ENCODE data around the gene TCTN2.

TCTN2 gene

GRCh38 chr12:123713823-123714585, 43.1 kb downstream of the TCTN2 start:
- Mint-ChIP-seq H3K9me3 (no peaks in the 10 kb centered on the region), H3K36me3 (ENCODE audit: low read depth) (peaks cover 4% of the 10 kb centered on the region), H3K27ac (peak overlapping the region; percentile 79), H3K4me1 (ENCODE audit: low read depth) (peaks cover 33% of the 10 kb centered on the region), H3K4me3 (peak overlapping the region; percentile 88), H3K27me3 (ENCODE audit: low read depth) (no peaks in the 10 kb centered on the region)

GRCh38 chr12:123715195-123715594, 44.3 kb downstream of the TCTN2 start:
- peak overlapping the region; percentile 58 for H3K27ac Mint-ChIP-seq
- H3K9me3 Mint-ChIP-seq, result no peaks in the 10 kb centered on the region
- peaks cover 37% of the 10 kb centered on the region for H3K4me1 Mint-ChIP-seq (ENCODE audit: low read depth)
- no peak overlapping the region for H3K4me3 Mint-ChIP-seq
- H3K27me3 Mint-ChIP-seq (ENCODE audit: low read depth), result no peaks in the 10 kb centered on the region
- H3K36me3 Mint-ChIP-seq (ENCODE audit: low read depth), result peaks cover 8% of the 10 kb centered on the region

- Mint-ChIP-seq H3K4me1 (ENCODE audit: low read depth) (peaks cover 35% of the 10 kb centered on the region), H3K9me3 (no peaks in the 10 kb centered on the region), H3K36me3 (ENCODE audit: low read depth) (peaks cover 8% of the 10 kb centered on the region), H3K27ac (peak overlapping the region; percentile 22), H3K4me3 (no peak overlapping the region), H3K27me3 (ENCODE audit: low read depth) (no peaks in the 10 kb centered on the region)
Observed at GRCh38 chr12:123717350-123717749, 46.4 kb downstream of the TCTN2 start.

- H3K4me1 Mint-ChIP-seq (ENCODE audit: low read depth), result peaks cover 18% of the 10 kb centered on the region
Observed at GRCh38 chr12:123720141-123720814, 49.4 kb downstream of the TCTN2 start.

GRCh38 chr12:123721245-123721644, 50.3 kb downstream of the TCTN2 start:
- Mint-ChIP-seq H3K27ac (no peak overlapping the region), H3K4me3 (no peak overlapping the region), H3K9me3 (no peaks in the 10 kb centered on the region), H3K36me3 (ENCODE audit: low read depth) (peaks cover 21% of the 10 kb centered on the region), H3K4me1 (ENCODE audit: low read depth) (peaks cover 14% of the 10 kb centered on the region), H3K27me3 (ENCODE audit: low read depth) (no peaks in the 10 kb centered on the region)

More at GRCh38 chr12:123720141-123720814, 49.4 kb downstream of the TCTN2 start:
- H3K36me3 Mint-ChIP-seq (ENCODE audit: low read depth), result peaks cover 16% of the 10 kb centered on the region
- H3K27ac Mint-ChIP-seq, result peak overlapping the region; percentile 59
- no peaks in the 10 kb centered on the region for H3K9me3 Mint-ChIP-seq
- no peak overlapping the region for H3K4me3 Mint-ChIP-seq
- no peaks in the 10 kb centered on the region for H3K27me3 Mint-ChIP-seq (ENCODE audit: low read depth)

- no peaks in the 10 kb centered on the region for H3K27me3 Mint-ChIP-seq (ENCODE audit: low read depth)
- peaks cover 29% of the 10 kb centered on the region for H3K36me3 Mint-ChIP-seq (ENCODE audit: low read depth)
- peaks cover 14% of the 10 kb centered on the region for H3K4me1 Mint-ChIP-seq (ENCODE audit: low read depth)
- H3K9me3 Mint-ChIP-seq, result no peaks in the 10 kb centered on the region
- H3K27ac Mint-ChIP-seq, result no peak overlapping the region
- no peak overlapping the region for H3K4me3 Mint-ChIP-seq
Observed at GRCh38 chr12:123723011-123723410, 52.1 kb downstream of the TCTN2 start.

- no peaks in the 10 kb centered on the region for H3K9me3 Mint-ChIP-seq
- no peak overlapping the region for H3K27ac Mint-ChIP-seq
- peaks cover 34% of the 10 kb centered on the region for H3K36me3 Mint-ChIP-seq (ENCODE audit: low read depth)
- no peaks in the 10 kb centered on the region for H3K27me3 Mint-ChIP-seq (ENCODE audit: low read depth)
- peaks cover 14% of the 10 kb centered on the region for H3K4me1 Mint-ChIP-seq (ENCODE audit: low read depth)
- no peak overlapping the region for H3K4me3 Mint-ChIP-seq
Observed at GRCh38 chr12:123723765-123724164, 52.9 kb downstream of the TCTN2 start.

- H3K27ac Mint-ChIP-seq, result no peak overlapping the region
- no peak overlapping the region for H3K4me3 Mint-ChIP-seq
- peaks cover 40% of the 10 kb centered on the region for H3K36me3 Mint-ChIP-seq (ENCODE audit: low read depth)
- no peaks in the 10 kb centered on the region for H3K27me3 Mint-ChIP-seq (ENCODE audit: low read depth)
- peaks cover 6% of the 10 kb centered on the region for H3K4me1 Mint-ChIP-seq (ENCODE audit: low read depth)
- no peaks in the 10 kb centered on the region for H3K9me3 Mint-ChIP-seq
Observed at GRCh38 chr12:123726244-123726643, 55.3 kb downstream of the TCTN2 start.

- no peak overlapping the region for H3K4me3 Mint-ChIP-seq
- peaks cover 7% of the 10 kb centered on the region for H3K4me1 Mint-ChIP-seq (ENCODE audit: low read depth)
- H3K9me3 Mint-ChIP-seq, result no peaks in the 10 kb centered on the region
- no peaks in the 10 kb centered on the region for H3K27me3 Mint-ChIP-seq (ENCODE audit: low read depth)
- H3K36me3 Mint-ChIP-seq (ENCODE audit: low read depth), result peaks cover 48% of the 10 kb centered on the region
- H3K27ac Mint-ChIP-seq, result no peak overlapping the region
Observed at GRCh38 chr12:123726962-123727361, 56.0 kb downstream of the TCTN2 start.

GRCh38 chr12:123727878-123728277, 57.0 kb downstream of the TCTN2 start:
- no peaks in the 10 kb centered on the region for H3K27me3 Mint-ChIP-seq (ENCODE audit: low read depth)
- H3K4me3 Mint-ChIP-seq, result no peak overlapping the region
- H3K36me3 Mint-ChIP-seq (ENCODE audit: low read depth), result peaks cover 49% of the 10 kb centered on the region
- no peak overlapping the region for H3K27ac Mint-ChIP-seq
- H3K4me1 Mint-ChIP-seq (ENCODE audit: low read depth), result peaks cover 9% of the 10 kb centered on the region
- no peaks in the 10 kb centered on the region for H3K9me3 Mint-ChIP-seq

- H3K27ac Mint-ChIP-seq, result no peak overlapping the region
- no peaks in the 10 kb centered on the region for H3K9me3 Mint-ChIP-seq
- no peak overlapping the region for H3K4me3 Mint-ChIP-seq
- H3K27me3 Mint-ChIP-seq (ENCODE audit: low read depth), result no peaks in the 10 kb centered on the region
- peaks cover 56% of the 10 kb centered on the region for H3K36me3 Mint-ChIP-seq (ENCODE audit: low read depth)
- peaks cover 4% of the 10 kb centered on the region for H3K4me1 Mint-ChIP-seq (ENCODE audit: low read depth)
Observed at GRCh38 chr12:123731596-123731995, 60.7 kb downstream of the TCTN2 start.

GRCh38 chr12:123732251-123732650, 61.3 kb downstream of the TCTN2 start:
- H3K27ac Mint-ChIP-seq, result no peak overlapping the region

GRCh38 chr12:123733229-123733628, 62.3 kb downstream of the TCTN2 start:
- H3K4me3 Mint-ChIP-seq, result no peak overlapping the region
- H3K27me3 Mint-ChIP-seq (ENCODE audit: low read depth), result no peaks in the 10 kb centered on the region
- H3K36me3 Mint-ChIP-seq (ENCODE audit: low read depth), result peaks cover 51% of the 10 kb centered on the region
- H3K9me3 Mint-ChIP-seq, result no peaks in the 10 kb centered on the region
- peaks cover 4% of the 10 kb centered on the region for H3K4me1 Mint-ChIP-seq (ENCODE audit: low read depth)
- no peak overlapping the region for H3K27ac Mint-ChIP-seq

More at GRCh38 chr12:123732251-123732650, 61.3 kb downstream of the TCTN2 start:
- no peaks in the 10 kb centered on the region for H3K27me3 Mint-ChIP-seq (ENCODE audit: low read depth)
- H3K9me3 Mint-ChIP-seq, result no peaks in the 10 kb centered on the region
- peaks cover 57% of the 10 kb centered on the region for H3K36me3 Mint-ChIP-seq (ENCODE audit: low read depth)
- peaks cover 4% of the 10 kb centered on the region for H3K4me1 Mint-ChIP-seq (ENCODE audit: low read depth)
- H3K4me3 Mint-ChIP-seq, result no peak overlapping the region

GRCh38 chr12:123734268-123734667, 63.4 kb downstream of the TCTN2 start:
- H3K4me3 Mint-ChIP-seq, result no peak overlapping the region
- no peak overlapping the region for H3K27ac Mint-ChIP-seq
- H3K9me3 Mint-ChIP-seq, result no peaks in the 10 kb centered on the region
- H3K27me3 Mint-ChIP-seq (ENCODE audit: low read depth), result no peaks in the 10 kb centered on the region
- H3K36me3 Mint-ChIP-seq (ENCODE audit: low read depth), result peaks cover 46% of the 10 kb centered on the region
- H3K4me1 Mint-ChIP-seq (ENCODE audit: low read depth), result peaks cover 4% of the 10 kb centered on the region

GRCh38 chr12:123741937-123742572, 71.1 kb downstream of the TCTN2 start:
- H3K36me3 Mint-ChIP-seq (ENCODE audit: low read depth), result peaks cover 39% of the 10 kb centered on the region
- no peaks in the 10 kb centered on the region for H3K9me3 Mint-ChIP-seq
- peak overlapping the region; percentile 68 for H3K27ac Mint-ChIP-seq
- H3K4me3 Mint-ChIP-seq, result no peak overlapping the region
- no peaks in the 10 kb centered on the region for H3K27me3 Mint-ChIP-seq (ENCODE audit: low read depth)
- H3K4me1 Mint-ChIP-seq (ENCODE audit: low read depth), result peaks cover 12% of the 10 kb centered on the region
